Calu3 (cell line): ENCODE measurements around the gene PDLIM1. TPM values are rescaled to one million over a fixed set of nuclear protein-coding genes. Genes with fewer than 3 reads are reported as not detected.
A peak's percentile ranks its signal among the peaks of the same experiment; 100 is the strongest.

Source experiments
- BruUV-seq: library from RNA; stranded (reverse); fragments of 400-500 nt; replicated peaks from 2 replicates; lab custom pipeline; 2021; lab: Mats Ljungman, UMichigan
- CTCF ChIA-PET: fragments of 300-600 bp; sonication (Branson Sonifier 250); formaldehyde crosslinking; loops from one replicate; lab custom pipeline; 2022; ENCODE audit warnings: antibody characterized with exemption; lab: Charles Lee
- DNase-seq: peaks from one replicate; pipeline ENCODE4 v3.0.0; 2022
- H3K27ac Mint-ChIP-seq: one replicate; pipeline ENCODE4 v1.8.0; 2022; ENCODE audit warnings: mixed read lengths; ENCODE audit not compliant: unreplicated experiment
- H3K27me3 Mint-ChIP-seq: one replicate; pipeline ENCODE4 v1.8.0; 2022; ENCODE audit warnings: mixed read lengths; ENCODE audit not compliant: unreplicated experiment
- H3K36me3 Mint-ChIP-seq: one replicate; pipeline ENCODE4 v1.8.0; 2022; ENCODE audit warnings: mild to moderate bottlenecking, moderate library complexity, mixed read lengths; ENCODE audit not compliant: insufficient read depth, unreplicated experiment
- H3K4me1 Mint-ChIP-seq: one replicate; pipeline ENCODE4 v1.8.0; 2022; ENCODE audit warnings: mild to moderate bottlenecking, low read depth, mixed read lengths; ENCODE audit not compliant: unreplicated experiment
- H3K4me3 Mint-ChIP-seq: one replicate; pipeline ENCODE4 v1.8.0; 2022; ENCODE audit warnings: mild to moderate bottlenecking, low read depth, moderate library complexity, mixed read lengths; ENCODE audit not compliant: unreplicated experiment
- H3K9me3 Mint-ChIP-seq: one replicate; pipeline ENCODE4 v1.8.0; 2022; ENCODE audit warnings: low read depth, mixed read lengths; ENCODE audit not compliant: unreplicated experiment
- CTCF ChIP-seq: fragments of 200-600 bp; IDR thresholded peaks from one replicate; pipeline ENCODE4 v1.8.0; 2022; ENCODE audit warnings: antibody characterized with exemption; ENCODE audit not compliant: unreplicated experiment
- intact Hi-C: fragments of 100-400 bp; cut with micrococcal nuclease; formaldehyde crosslinking; loops from one replicate; pipeline ENCODE4 v1.10.0; 2022; ENCODE audit not compliant: unreplicated experiment
- total RNA-seq: library from RNA; stranded (reverse); gene quantifications from 2 replicates; pipeline ENCODE4 v1.2.3, GENCODE V29; 2022

PDLIM1 gene
- total RNA-seq, 1 experiment from 2014 or later = 49.7 TPM

GRCh38 chr10:95263864-95264226 lies 27.0 kb downstream of the PDLIM1 start:
- Mint-ChIP-seq H3K27me3 (no peaks in the 10 kb centered on the region), H3K9me3 (no peaks in the 10 kb centered on the region), H3K4me3 (no peak overlapping the region), H3K4me1 (peaks cover 54% of the 10 kb centered on the region), H3K27ac (peak overlapping the region; percentile 3), H3K36me3 (peaks cover 16% of the 10 kb centered on the region)
- TSS peak; percentile 10 for BruUV-seq
- no peak for DNase-seq
- intact Hi-C loops = no loop called here
- CTCF ChIA-PET = interaction anchor here (1.8 to 2.0 kb wide), 2 partner anchors 17 to 99 kb away, joined by 8 to 12 read pairs; no protein-coding TSS in a partner anchor
- TF ChIP-seq CTCF = no peak

- Mint-ChIP-seq H3K9me3 (no peaks in the 10 kb centered on the region), H3K36me3 (peaks cover 12% of the 10 kb centered on the region), H3K4me3 (no peak overlapping the region), H3K27ac (peak overlapping the region; percentile 3), H3K27me3 (no peaks in the 10 kb centered on the region), H3K4me1 (peaks cover 45% of the 10 kb centered on the region)
- intact Hi-C loops = no loop called here
- no peak for TF ChIP-seq CTCF
- no peak for DNase-seq
- BruUV-seq = no TSS peak
- CTCF ChIA-PET = no interaction called here
Measured at GRCh38 chr10:95262763-95263518, 27.9 kb downstream of the PDLIM1 start.

- intact Hi-C loops = no loop called here
- H3K9me3 Mint-ChIP-seq = no peaks in the 10 kb centered on the region
- no peak overlapping the region for H3K27ac Mint-ChIP-seq
- peaks cover 44% of the 10 kb centered on the region for H3K4me1 Mint-ChIP-seq
- peaks cover 13% of the 10 kb centered on the region for H3K36me3 Mint-ChIP-seq
- TF ChIP-seq CTCF = no peak
- DNase-seq = no peak
- H3K4me3 Mint-ChIP-seq = no peak overlapping the region
- CTCF ChIA-PET = interaction anchor here (0.7 kb wide), 1 partner anchor 185 kb away, joined by 4 read pairs; no protein-coding TSS in a partner anchor
- H3K27me3 Mint-ChIP-seq = no peaks in the 10 kb centered on the region
- no TSS peak for BruUV-seq
Measured at GRCh38 chr10:95261926-95262325, 28.9 kb downstream of the PDLIM1 start.

- no TSS peak for BruUV-seq
- CTCF ChIA-PET = interaction anchor here (0.7 to 1.0 kb wide), 2 partner anchors 26 to 186 kb away, joined by 3 to 4 read pairs; no protein-coding TSS in a partner anchor
- Mint-ChIP-seq H3K27me3 (no peaks in the 10 kb centered on the region), H3K4me3 (no peak overlapping the region), H3K9me3 (no peaks in the 10 kb centered on the region), H3K36me3 (peaks cover 5% of the 10 kb centered on the region), H3K27ac (peak overlapping the region; percentile 33), H3K4me1 (peaks cover 36% of the 10 kb centered on the region)
- no peak for TF ChIP-seq CTCF
- DNase-seq = no peak
- intact Hi-C loops = no loop called here
Measured at GRCh38 chr10:95260909-95261552, 29.8 kb downstream of the PDLIM1 start.
